HFFc6 (cell line): ENCODE results near the gene DUSP18. TPM values are rescaled to one million over a fixed set of nuclear protein-coding genes. Genes with fewer than 3 reads are reported as not detected.
A peak's percentile ranks its signal among the peaks of the same experiment; 100 is the strongest.

Experiments used
- DNase-seq: peaks from one replicate; pipeline ENCODE4 v3.0.0-alpha.2; 2018
- H3K27ac Mint-ChIP-seq: 2 replicates; pipeline ENCODE4 v1.8.0; 2020; ENCODE audit warnings: mild to moderate bottlenecking, mixed read lengths
- H3K27me3 Mint-ChIP-seq: 2 replicates; pipeline ENCODE4 v1.8.0; 2021; ENCODE audit warnings: mild to moderate bottlenecking, moderate library complexity, mixed read lengths; ENCODE audit not compliant: insufficient read depth
- H3K36me3 Mint-ChIP-seq: 2 replicates; pipeline ENCODE4 v1.8.0; 2021; ENCODE audit warnings: low read depth, mixed read lengths
- H3K4me1 Mint-ChIP-seq: 2 replicates; pipeline ENCODE4 v1.8.0; 2020; ENCODE audit warnings: low read depth, mixed read lengths
- H3K4me3 Mint-ChIP-seq: 2 replicates; pipeline ENCODE4 v1.8.0; 2020; ENCODE audit warnings: mild to moderate bottlenecking, moderate library complexity, mixed read lengths
- H3K9me3 Mint-ChIP-seq: 2 replicates; pipeline ENCODE4 v1.8.0; 2020; ENCODE audit warnings: mild to moderate bottlenecking, mixed read lengths
- CTCF ChIP-seq: fragments of 200-600 bp; sonication (generic); IDR thresholded peaks from 2 replicates; pipeline ENCODE4 v1.5.0; 2021; ENCODE audit warnings: antibody characterized with exemption, mild to moderate bottlenecking
- total RNA-seq, 6 experiments: library from RNA; stranded (reverse); fragmentation: NEBNext Ultra II Directional; extraction: Animal tissue kit (Norgen Biotek cat#: 25700); gene quantifications; 2 replicates in 1 of 6; 3 replicates in 5 of 6; pipeline ENCODE4 v1.2.3, GENCODE V29; 2021

Gene DUSP18
- total RNA-seq, 6 experiments from 2014 or later = 4.7 to 7.3 (median 6.0) TPM

GRCh38 chr22:30695351-30695851 lies 27.7 kb upstream of the DUSP18 start:
- H3K27me3 Mint-ChIP-seq = peaks cover 44% of the 10 kb centered on the region
- H3K4me1 Mint-ChIP-seq = no peaks in the 10 kb centered on the region
- 0 out of 2 replicates have a peak overlapping the region, but pooled peaks have one; percentile 11 for H3K4me3 Mint-ChIP-seq
- no peaks in the 10 kb centered on the region for H3K36me3 Mint-ChIP-seq
- TF ChIP-seq CTCF = no peak
- DNase-seq = no peak
- H3K9me3 Mint-ChIP-seq = no peaks in the 10 kb centered on the region
- H3K27ac Mint-ChIP-seq = no peak overlapping the region

DNA sequence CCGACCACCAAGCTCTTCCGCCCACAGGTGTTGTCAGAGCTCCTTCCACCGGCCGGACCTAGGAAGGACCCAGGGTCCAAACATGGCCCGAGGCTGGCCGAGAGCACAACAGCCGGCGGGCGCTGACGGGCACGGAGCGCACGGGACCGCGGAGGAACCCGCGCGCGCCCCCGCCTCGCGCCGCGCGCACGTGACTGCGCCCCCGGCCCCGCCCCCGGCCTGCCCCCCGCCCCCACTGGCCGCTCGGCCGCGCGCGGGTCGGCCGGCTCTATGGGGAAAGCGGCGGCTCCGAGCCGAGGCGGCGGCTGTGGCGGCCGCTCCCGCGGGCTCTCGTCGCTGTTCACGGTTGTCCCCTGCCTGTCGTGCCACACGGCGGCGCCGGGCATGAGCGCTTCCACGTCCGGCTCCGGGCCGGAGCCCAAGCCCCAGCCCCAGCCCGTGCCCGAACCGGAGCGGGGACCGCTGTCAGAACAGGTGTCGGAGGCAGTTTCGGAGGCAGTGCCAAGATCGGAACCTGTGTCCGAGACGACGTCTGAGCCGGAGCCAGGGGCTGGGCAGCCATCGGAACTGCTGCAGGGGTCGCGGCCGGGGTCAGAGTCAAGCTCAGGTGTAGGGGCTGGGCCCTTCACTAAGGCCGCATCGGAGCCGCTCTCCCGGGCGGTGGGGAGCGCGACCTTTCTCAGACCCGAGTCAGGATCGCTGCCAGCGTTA lies 27.1 kb upstream of the DUSP18 start, which contains the start of gene OSBP2:
OSBP2 (plus strand) TSS at position 235 of the 711 bp plus-strand sequence; CDS start at position 271, 36 bp downstream.
- DNase-seq = no peak
- Mint-ChIP-seq H3K27ac (no peak within 1 kb of the TSS), H3K36me3 (no peaks in the 10 kb centered on the region), H3K4me3 (peak within 1 kb of the TSS; percentile 77), H3K4me1 (no peaks in the 10 kb centered on the region), H3K27me3 (peaks cover 44% of the 10 kb centered on the region), H3K9me3 (no peaks in the 10 kb centered on the region)
- no peak for TF ChIP-seq CTCF

DNA sequence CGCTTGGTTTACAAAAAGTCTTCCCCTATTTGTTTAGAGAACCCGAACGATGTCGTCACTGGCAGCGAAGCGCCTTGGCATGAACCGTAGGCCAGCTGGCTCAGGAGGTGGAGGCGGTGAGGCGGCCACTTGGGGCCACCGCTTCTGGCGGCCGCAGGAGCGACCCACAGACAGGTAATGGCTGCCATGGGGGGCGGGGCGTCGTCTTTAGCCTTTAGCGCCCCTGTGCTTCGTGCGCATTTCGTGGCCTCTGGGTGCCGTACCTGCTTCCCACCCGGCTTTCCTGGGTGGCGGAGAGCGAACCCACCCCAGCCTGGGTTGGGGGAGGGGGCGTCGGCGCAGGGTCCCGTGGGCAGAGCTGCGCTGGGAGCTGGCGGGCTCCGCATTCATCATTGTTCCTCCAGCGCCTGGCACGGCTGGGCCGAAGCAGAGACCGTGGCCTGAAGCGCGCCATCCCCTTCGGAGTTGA lies 26.5 kb upstream of the DUSP18 start:
- no peak overlapping the region for H3K27ac Mint-ChIP-seq
- H3K4me3 Mint-ChIP-seq = peak overlapping the region; percentile 77
- H3K27me3 Mint-ChIP-seq = peaks cover 44% of the 10 kb centered on the region
- no peak for TF ChIP-seq CTCF
- no peaks in the 10 kb centered on the region for H3K36me3 Mint-ChIP-seq
- H3K9me3 Mint-ChIP-seq = no peaks in the 10 kb centered on the region
- DNase-seq = no peak
- no peaks in the 10 kb centered on the region for H3K4me1 Mint-ChIP-seq

- peaks cover 26% of the 10 kb centered on the region for H3K27me3 Mint-ChIP-seq
- H3K9me3 Mint-ChIP-seq = no peaks in the 10 kb centered on the region
- H3K27ac Mint-ChIP-seq = no peak overlapping the region
Observed at GRCh38 chr22:30691204-30691603, 23.5 kb upstream of the DUSP18 start.

DNA sequence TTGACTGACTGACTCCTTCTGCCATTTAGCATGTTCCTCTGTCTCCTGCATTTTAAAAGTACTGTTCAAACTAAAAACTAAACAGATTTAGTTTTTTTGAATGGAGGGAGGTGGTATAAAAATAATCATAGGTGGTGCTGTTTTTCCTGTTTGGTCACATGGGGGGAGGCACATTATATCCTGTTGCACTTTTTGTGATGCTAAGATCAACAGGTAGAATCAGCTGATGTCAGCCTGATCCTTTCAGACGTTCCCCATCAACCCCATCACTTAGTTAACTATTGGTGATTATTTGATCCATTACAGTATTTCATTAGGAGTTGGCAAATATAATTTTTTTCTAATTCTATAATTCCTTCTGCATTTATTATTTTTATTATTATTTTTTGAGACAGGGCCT lies 21.9 kb upstream of the DUSP18 start:
- no peak for DNase-seq
- Mint-ChIP-seq H3K9me3 (no peaks in the 10 kb centered on the region), H3K4me1 (no peaks in the 10 kb centered on the region), H3K4me3 (no peak overlapping the region), H3K27ac (no peak overlapping the region), H3K27me3 (peaks cover 25% of the 10 kb centered on the region), H3K36me3 (no peaks in the 10 kb centered on the region)
- TF ChIP-seq CTCF = no peak

More at GRCh38 chr22:30691204-30691603, 23.5 kb upstream of the DUSP18 start:
- no peak for TF ChIP-seq CTCF
- no peak overlapping the region for H3K4me3 Mint-ChIP-seq
- H3K4me1 Mint-ChIP-seq = no peaks in the 10 kb centered on the region
- DNase-seq = no peak
- H3K36me3 Mint-ChIP-seq = no peaks in the 10 kb centered on the region
